A549 (cell line): ENCODE results near the gene REXO4.

Experiments
- CEBPB ChIP-seq, 2 experiments: fragments of >200 bp in 1 of 2; sonication (Bioruptor Twin) in 1 of 2; formaldehyde crosslinking in 1 of 2; IDR thresholded peaks; 2 replicates each; pipeline ENCODE4 v1.6.1; 2012 to 2016
- EP300 ChIP-seq, 2 experiments: fragments of >200 bp; sonication (Bioruptor Twin); formaldehyde crosslinking; IDR thresholded peaks; 2 replicates in 1 of 2; 3 replicates in 1 of 2; pipeline ENCODE4 v1.6.1; 2016 to 2017
- MAZ ChIP-seq: fragments of 150-350 bp; IDR thresholded peaks from 2 replicates; pipeline ENCODE4 v1.6.1; 2014; ENCODE audit warnings: antibody characterized with exemption, low read depth, low read length, borderline replicate concordance
- MYC ChIP-seq: IDR thresholded peaks from 2 replicates; pipeline ENCODE4 v1.6.1; 2012; ENCODE audit warnings: mild to moderate bottlenecking, inconsistent platforms, low read length, improper control_type of control experiment, borderline replicate concordance
- NPAS2 ChIP-seq: fragments of 250-450 bp; sonication (Bioruptor Pico); IDR thresholded peaks from 2 replicates; pipeline ENCODE4 v1.8.0; 2022; ENCODE audit warnings: mild to moderate bottlenecking, moderate library complexity, borderline replicate concordance
- POLR2A ChIP-seq: IDR thresholded peaks from 2 replicates; pipeline ENCODE4 v1.6.1; 2012; ENCODE audit warnings: mild to moderate bottlenecking, low read length
- RAD21 ChIP-seq, 2 experiments: fragments of >200 bp in 1 of 2; sonication (Bioruptor Twin) in 1 of 2; formaldehyde crosslinking in 1 of 2; IDR thresholded peaks in 1 of 2; conservative IDR thresholded peaks in 1 of 2; 2 replicates in 1 of 2; 3 replicates in 1 of 2; pipeline ENCODE4 v1.6.1; 2012 to 2018; ENCODE audit warnings: inconsistent platforms in 1 of 2
- RFX5 ChIP-seq: fragments of 450-650 bp; IDR thresholded peaks from 2 replicates; pipeline ENCODE4 v1.7.1; 2014; ENCODE audit warnings: antibody characterized with exemption, mild to moderate bottlenecking, moderate library complexity
- SREBF2 ChIP-seq: fragments of 450-650 bp; IDR thresholded peaks from 2 replicates; pipeline ENCODE4 v1.6.1; 2014; ENCODE audit warnings: mild to moderate bottlenecking, moderate library complexity
- TF ChIP-seq, protein P1 (sequence below): fragments of >200 bp; sonication (Bioruptor Twin); formaldehyde crosslinking; IDR thresholded peaks from 3 replicates; pipeline ENCODE4 v1.5.1; 2016
- TF ChIP-seq, protein P2 (sequence below): fragments of 450-650 bp; IDR thresholded peaks from 2 replicates; pipeline ENCODE4 v1.6.1; 2014; ENCODE audit warnings: antibody characterized with exemption

DNA sequence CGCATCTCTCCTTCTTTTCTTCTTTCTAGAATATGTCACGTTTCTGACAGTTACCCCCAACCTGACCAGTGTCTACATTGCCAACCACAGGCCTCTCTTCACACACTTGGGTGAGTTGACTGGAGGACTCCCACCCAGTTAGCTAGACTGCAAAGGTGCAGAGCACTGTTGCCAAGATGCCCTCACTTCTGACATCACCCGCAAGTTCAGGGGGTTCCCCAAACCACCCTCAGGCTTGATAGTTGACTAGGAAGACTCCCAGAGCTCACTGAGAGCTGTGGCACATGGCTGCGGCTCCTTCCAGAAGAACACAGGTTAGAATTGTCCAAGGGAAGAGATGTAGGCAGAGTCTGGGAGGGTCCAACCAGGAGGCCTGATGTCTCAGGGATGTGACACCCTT lies 21.5 kb upstream of the REXO4 start:
- TF ChIP-seq, protein P1, sequence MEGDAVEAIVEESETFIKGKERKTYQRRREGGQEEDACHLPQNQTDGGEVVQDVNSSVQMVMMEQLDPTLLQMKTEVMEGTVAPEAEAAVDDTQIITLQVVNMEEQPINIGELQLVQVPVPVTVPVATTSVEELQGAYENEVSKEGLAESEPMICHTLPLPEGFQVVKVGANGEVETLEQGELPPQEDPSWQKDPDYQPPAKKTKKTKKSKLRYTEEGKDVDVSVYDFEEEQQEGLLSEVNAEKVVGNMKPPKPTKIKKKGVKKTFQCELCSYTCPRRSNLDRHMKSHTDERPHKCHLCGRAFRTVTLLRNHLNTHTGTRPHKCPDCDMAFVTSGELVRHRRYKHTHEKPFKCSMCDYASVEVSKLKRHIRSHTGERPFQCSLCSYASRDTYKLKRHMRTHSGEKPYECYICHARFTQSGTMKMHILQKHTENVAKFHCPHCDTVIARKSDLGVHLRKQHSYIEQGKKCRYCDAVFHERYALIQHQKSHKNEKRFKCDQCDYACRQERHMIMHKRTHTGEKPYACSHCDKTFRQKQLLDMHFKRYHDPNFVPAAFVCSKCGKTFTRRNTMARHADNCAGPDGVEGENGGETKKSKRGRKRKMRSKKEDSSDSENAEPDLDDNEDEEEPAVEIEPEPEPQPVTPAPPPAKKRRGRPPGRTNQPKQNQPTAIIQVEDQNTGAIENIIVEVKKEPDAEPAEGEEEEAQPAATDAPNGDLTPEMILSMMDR = no peak
- no peak for TF ChIP-seq NPAS2 (CRISPR knock-in tag)
- no peak for TF ChIP-seq SREBF2
- TF ChIP-seq, protein P2, sequence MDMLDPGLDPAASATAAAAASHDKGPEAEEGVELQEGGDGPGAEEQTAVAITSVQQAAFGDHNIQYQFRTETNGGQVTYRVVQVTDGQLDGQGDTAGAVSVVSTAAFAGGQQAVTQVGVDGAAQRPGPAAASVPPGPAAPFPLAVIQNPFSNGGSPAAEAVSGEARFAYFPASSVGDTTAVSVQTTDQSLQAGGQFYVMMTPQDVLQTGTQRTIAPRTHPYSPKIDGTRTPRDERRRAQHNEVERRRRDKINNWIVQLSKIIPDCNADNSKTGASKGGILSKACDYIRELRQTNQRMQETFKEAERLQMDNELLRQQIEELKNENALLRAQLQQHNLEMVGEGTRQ = no peak
- TF ChIP-seq RFX5 = no peak
- TF ChIP-seq POLR2A = no peak
- TF ChIP-seq EP300 (IDR thresholded peaks at IDR 0.05) = no peak
- TF ChIP-seq MAZ = no peak
- no peak for TF ChIP-seq CEBPB (IDR thresholded peaks at IDR 0.05)
- TF ChIP-seq MYC = no peak
- no peak for TF ChIP-seq RAD21 (conservative IDR thresholded peaks at IDR 0.05 in 1 of 2, IDR thresholded peaks at IDR 0.05 in 1 of 2)
